GM23338 (cell line): Measurements from ENCODE around the gene UBASH3B. TPM values are rescaled to one million over a fixed set of nuclear protein-coding genes. Genes with fewer than 3 reads are reported as not detected.

Source experiments
- ATAC-seq: fragments of 200-7000 bp; cut with Tn5 transposase; 3 replicates; pipeline ENCODE4 v1.9.1; 2020
- DNase-seq: peaks from one replicate; pipeline ENCODE4 v3.0.0-alpha.2; 2015; ENCODE audit warnings: low spot score
- H2AFZ ChIP-seq: fragments of 200-600 bp; sonication (generic); 2 replicates; pipeline ENCODE4 v1.8.0; 2016; ENCODE audit warnings: antibody characterized with exemption, mild to moderate bottlenecking, moderate library complexity
- H3F3A ChIP-seq: fragments of 200-600 bp; sonication (generic); replicated peaks from 2 replicates; pipeline ENCODE4 v1.8.0; 2017; ENCODE audit warnings: antibody characterized with exemption, mixed run types, low read depth
- H3K27ac ChIP-seq: fragments of 200-600 bp; sonication (generic); 2 replicates; pipeline ENCODE4 v1.6.1; 2016; ENCODE audit warnings: low read depth
- H3K27me3 ChIP-seq: fragments of 200-600 bp; sonication (generic); 2 replicates; pipeline ENCODE4 v1.8.0; 2016; ENCODE audit warnings: mild to moderate bottlenecking, mixed run types, moderate library complexity; ENCODE audit not compliant: insufficient read depth
- H3K36me3 ChIP-seq: fragments of 200-600 bp; sonication (generic); 2 replicates; pipeline ENCODE4 v1.8.0; 2016; ENCODE audit warnings: mild to moderate bottlenecking; ENCODE audit not compliant: insufficient read depth
- H3K4me1 ChIP-seq: fragments of 200-600 bp; sonication (generic); 2 replicates; pipeline ENCODE4 v1.8.0; 2016; ENCODE audit warnings: mild to moderate bottlenecking, moderate library complexity; ENCODE audit not compliant: insufficient read depth
- H3K4me2 ChIP-seq: fragments of 200-600 bp; sonication (generic); 2 replicates; pipeline ENCODE4 v1.7.1; 2017; ENCODE audit warnings: mixed run types
- H3K4me3 ChIP-seq: fragments of 200-600 bp; sonication (generic); 2 replicates; pipeline ENCODE4 v1.6.1; 2016; ENCODE audit warnings: mixed run types
- H3K79me2 ChIP-seq: fragments of 200-600 bp; sonication (generic); replicated peaks from 2 replicates; pipeline ENCODE4 v1.8.0; 2017; ENCODE audit warnings: mild to moderate bottlenecking; ENCODE audit not compliant: insufficient read depth
- H3K9me2 ChIP-seq: fragments of 200-600 bp; sonication (generic); 2 replicates; pipeline ENCODE4 v1.8.0; 2017; ENCODE audit not compliant: insufficient read depth
- H4K20me1 ChIP-seq: fragments of 200-600 bp; sonication (generic); replicated peaks from 2 replicates; pipeline ENCODE4 v1.8.0; 2017; ENCODE audit warnings: mild to moderate bottlenecking; ENCODE audit not compliant: insufficient read depth
- H3K27ac Mint-ChIP-seq: 2 replicates; pipeline ENCODE4 v1.8.0; 2020; ENCODE audit warnings: inconsistent platforms, mild to moderate bottlenecking, moderate library complexity, mixed read lengths
- H3K27me3 Mint-ChIP-seq: 3 replicates; pipeline ENCODE4 v1.8.0; 2022; ENCODE audit warnings: low read depth, mild to moderate bottlenecking, moderate library complexity, mixed read lengths, inconsistent platforms; ENCODE audit not compliant: insufficient read depth, poor library complexity
- H3K36me3 Mint-ChIP-seq: 3 replicates; pipeline ENCODE4 v1.8.0; 2021; ENCODE audit warnings: low read depth, mild to moderate bottlenecking, inconsistent platforms, moderate library complexity, mixed read lengths
- H3K4me1 Mint-ChIP-seq: 3 replicates; pipeline ENCODE4 v1.8.0; 2020; ENCODE audit warnings: mild to moderate bottlenecking, inconsistent platforms, mixed read lengths
- H3K4me3 Mint-ChIP-seq: 3 replicates; pipeline ENCODE4 v1.8.0; 2021; ENCODE audit warnings: moderate library complexity, mild to moderate bottlenecking, inconsistent platforms, mixed read lengths
- H3K9me3 Mint-ChIP-seq: 3 replicates; pipeline ENCODE4 v1.8.0; 2020; ENCODE audit warnings: moderate library complexity, mild to moderate bottlenecking, inconsistent platforms, mixed read lengths
- CREB1 ChIP-seq: fragments of 250-450 bp; sonication (Bioruptor Pico); IDR thresholded peaks from 2 replicates; pipeline ENCODE4 v1.5.0; 2020; ENCODE audit warnings: low read depth, mild to moderate bottlenecking, moderate library complexity
- EZH2 ChIP-seq: fragments of 200-600 bp; sonication (generic); IDR thresholded peaks from one replicate; pipeline ENCODE4 v1.8.0; 2017; ENCODE audit warnings: antibody characterized with exemption, mild to moderate bottlenecking, low read depth; ENCODE audit not compliant: unreplicated experiment
- JUNB ChIP-seq: IDR thresholded peaks from one replicate; pipeline ENCODE4 v1.6.1; 2016; ENCODE audit warnings: antibody characterized with exemption; ENCODE audit not compliant: unreplicated experiment
- NANOG ChIP-seq: IDR thresholded peaks from 2 replicates; pipeline ENCODE4 v1.6.1; 2016; ENCODE audit warnings: antibody characterized with exemption, borderline replicate concordance
- POLR2AphosphoS5 ChIP-seq: IDR thresholded peaks from 2 replicates; pipeline ENCODE4 v1.6.1; 2016; ENCODE audit warnings: antibody characterized with exemption, low read depth
- polyA plus RNA-seq: library from polyadenylated mRNA; unstranded; fragments of >200 nt; fragmentation: Nextera tagmentation; extraction: Ambion mirVana; gene quantifications from 2 replicates; pipeline ENCODE4 v1.2.1, GENCODE V29; 2016
- total RNA-seq: library from RNA; depleted of rRNA; stranded (reverse); fragments of >200 nt; shearing (Covaris generic); gene quantifications from 2 replicates; pipeline ENCODE4 v1.2.3, GENCODE V29; 2014
- TF ChIP-seq, protein P1 (sequence below): fragments of 250-450 bp; sonication (Bioruptor Pico); IDR thresholded peaks from 2 replicates; pipeline ENCODE4 v1.5.0; 2020; ENCODE audit warnings: mild to moderate bottlenecking, moderate library complexity

The UBASH3B gene
- total and polyA plus RNA-seq, 2 experiments from 2014 or later = 2.1 to 12.0 TPM

DNA sequence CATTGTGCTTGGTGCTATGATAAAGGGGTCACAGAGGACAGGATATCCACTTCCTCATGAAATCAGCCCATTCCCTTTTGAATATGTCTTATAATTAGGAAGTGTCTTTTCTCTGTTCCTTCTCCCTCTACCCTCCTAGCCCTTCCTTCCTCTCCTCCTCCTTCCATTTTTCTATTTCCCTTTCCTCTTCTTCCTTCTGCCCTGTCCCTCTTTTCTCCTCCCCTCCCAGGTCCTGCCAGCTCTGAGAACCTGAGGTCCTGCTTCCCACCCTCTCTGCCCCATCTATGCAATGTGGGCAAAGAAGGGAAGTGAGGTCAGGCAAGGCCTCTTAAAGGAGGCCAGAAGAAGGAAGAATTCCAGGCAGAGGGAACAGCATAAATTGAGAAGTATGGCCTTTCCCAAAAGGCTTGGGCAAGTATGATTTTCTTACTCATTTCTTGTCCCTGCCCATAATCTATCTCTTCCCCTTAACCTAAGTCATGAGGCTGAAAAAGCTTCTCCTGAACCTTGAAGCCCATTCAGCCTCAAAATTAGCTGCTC is 7.7 kb upstream of the UBASH3B start (continued):
- TF ChIP-seq CREB1 (CRISPR knock-in tag) (no peak), EZH2 (no peak), NANOG (no peak), POLR2AphosphoS5 (no peak)

DNA sequence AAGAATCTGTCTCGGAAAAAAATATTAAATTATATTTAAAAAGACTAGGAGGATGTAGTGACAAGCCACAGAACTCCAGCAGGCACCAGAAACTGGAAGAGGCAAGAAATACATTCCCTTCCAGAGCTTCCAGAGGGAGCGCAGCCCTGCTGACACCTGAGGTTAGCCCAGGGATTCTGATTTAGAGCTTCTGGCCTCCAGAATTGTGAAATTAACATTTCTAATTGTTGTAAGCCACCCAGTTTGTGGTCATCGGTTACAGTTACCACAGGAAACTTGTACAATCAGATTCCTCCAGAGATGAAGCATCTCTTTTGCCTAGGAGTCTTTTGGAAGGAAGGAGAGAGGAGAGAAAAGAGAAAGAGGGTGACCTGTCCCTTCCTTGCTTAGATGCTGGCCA is 6.4 kb upstream of the UBASH3B start:
- DNase-seq = no peak
- no peak overlapping the region for H3K4me3 Mint-ChIP-seq

More for the DNA sequence above, 6.4 kb upstream of the UBASH3B start:
- TF ChIP-seq, protein P1, sequence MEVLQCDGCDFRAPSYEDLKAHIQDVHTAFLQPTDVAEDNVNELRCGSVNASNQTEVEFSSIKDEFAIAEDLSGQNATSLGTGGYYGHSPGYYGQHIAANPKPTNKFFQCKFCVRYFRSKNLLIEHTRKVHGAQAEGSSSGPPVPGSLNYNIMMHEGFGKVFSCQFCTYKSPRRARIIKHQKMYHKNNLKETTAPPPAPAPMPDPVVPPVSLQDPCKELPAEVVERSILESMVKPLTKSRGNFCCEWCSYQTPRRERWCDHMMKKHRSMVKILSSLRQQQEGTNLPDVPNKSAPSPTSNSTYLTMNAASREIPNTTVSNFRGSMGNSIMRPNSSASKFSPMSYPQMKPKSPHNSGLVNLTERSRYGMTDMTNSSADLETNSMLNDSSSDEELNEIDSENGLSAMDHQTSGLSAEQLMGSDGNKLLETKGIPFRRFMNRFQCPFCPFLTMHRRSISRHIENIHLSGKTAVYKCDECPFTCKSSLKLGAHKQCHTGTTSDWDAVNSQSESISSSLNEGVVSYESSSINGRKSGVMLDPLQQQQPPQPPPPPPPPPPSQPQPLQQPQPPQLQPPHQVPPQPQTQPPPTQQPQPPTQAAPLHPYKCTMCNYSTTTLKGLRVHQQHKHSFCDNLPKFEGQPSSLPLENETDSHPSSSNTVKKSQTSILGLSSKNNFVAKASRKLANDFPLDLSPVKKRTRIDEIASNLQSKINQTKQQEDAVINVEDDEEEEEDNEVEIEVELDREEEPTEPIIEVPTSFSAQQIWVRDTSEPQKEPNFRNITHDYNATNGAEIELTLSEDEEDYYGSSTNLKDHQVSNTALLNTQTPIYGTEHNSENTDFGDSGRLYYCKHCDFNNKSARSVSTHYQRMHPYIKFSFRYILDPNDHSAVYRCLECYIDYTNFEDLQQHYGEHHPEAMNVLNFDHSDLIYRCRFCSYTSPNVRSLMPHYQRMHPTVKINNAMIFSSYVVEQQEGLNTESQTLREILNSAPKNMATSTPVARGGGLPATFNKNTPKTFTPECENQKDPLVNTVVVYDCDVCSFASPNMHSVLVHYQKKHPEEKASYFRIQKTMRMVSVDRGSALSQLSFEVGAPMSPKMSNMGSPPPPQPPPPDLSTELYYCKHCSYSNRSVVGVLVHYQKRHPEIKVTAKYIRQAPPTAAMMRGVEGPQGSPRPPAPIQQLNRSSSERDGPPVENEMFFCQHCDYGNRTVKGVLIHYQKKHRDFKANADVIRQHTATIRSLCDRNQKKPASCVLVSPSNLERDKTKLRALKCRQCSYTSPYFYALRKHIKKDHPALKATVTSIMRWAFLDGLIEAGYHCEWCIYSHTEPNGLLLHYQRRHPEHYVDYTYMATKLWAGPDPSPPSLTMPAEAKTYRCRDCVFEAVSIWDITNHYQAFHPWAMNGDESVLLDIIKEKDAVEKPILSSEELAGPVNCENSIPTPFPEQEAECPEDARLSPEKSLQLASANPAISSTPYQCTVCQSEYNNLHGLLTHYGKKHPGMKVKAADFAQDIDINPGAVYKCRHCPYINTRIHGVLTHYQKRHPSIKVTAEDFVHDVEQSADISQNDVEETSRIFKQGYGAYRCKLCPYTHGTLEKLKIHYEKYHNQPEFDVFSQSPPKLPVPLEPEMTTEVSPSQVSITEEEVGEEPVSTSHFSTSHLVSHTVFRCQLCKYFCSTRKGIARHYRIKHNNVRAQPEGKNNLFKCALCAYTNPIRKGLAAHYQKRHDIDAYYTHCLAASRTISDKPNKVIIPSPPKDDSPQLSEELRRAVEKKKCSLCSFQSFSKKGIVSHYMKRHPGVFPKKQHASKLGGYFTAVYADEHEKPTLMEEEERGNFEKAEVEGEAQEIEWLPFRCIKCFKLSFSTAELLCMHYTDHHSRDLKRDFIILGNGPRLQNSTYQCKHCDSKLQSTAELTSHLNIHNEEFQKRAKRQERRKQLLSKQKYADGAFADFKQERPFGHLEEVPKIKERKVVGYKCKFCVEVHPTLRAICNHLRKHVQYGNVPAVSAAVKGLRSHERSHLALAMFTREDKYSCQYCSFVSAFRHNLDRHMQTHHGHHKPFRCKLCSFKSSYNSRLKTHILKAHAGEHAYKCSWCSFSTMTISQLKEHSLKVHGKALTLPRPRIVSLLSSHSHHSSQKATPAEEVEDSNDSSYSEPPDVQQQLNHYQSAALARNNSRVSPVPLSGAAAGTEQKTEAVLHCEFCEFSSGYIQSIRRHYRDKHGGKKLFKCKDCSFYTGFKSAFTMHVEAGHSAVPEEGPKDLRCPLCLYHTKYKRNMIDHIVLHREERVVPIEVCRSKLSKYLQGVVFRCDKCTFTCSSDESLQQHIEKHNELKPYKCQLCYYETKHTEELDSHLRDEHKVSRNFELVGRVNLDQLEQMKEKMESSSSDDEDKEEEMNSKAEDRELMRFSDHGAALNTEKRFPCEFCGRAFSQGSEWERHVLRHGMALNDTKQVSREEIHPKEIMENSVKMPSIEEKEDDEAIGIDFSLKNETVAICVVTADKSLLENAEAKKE (CRISPR knock-in tag) = no peak
- TF ChIP-seq JUNB = no peak
- H3K4me1 Mint-ChIP-seq = no peaks in the 10 kb centered on the region
- Histone ChIP-seq H3K27me3 (peaks cover 11% of the 10 kb centered on the region), H2AFZ (no peak overlapping the region), H3K4me1 (no peaks in the 10 kb centered on the region), H3K27ac (no peak overlapping the region), H3K4me2 (no peak overlapping the region), H3K79me2 (no peaks in the 10 kb centered on the region), H3K36me3 (no peaks in the 10 kb centered on the region), H3K9me2 (no peaks in the 10 kb centered on the region), H3K4me3 (no peak overlapping the region), H4K20me1 (no peaks in the 10 kb centered on the region), H3F3A (no peaks in the 10 kb centered on the region)
- no peak for ATAC-seq
- H3K27me3 Mint-ChIP-seq = peaks cover 13% of the 10 kb centered on the region
- H3K36me3 Mint-ChIP-seq = no peaks in the 10 kb centered on the region
- H3K9me3 Mint-ChIP-seq = no peaks in the 10 kb centered on the region
- H3K27ac Mint-ChIP-seq = no peak overlapping the region
